ENCODE measurements around the gene A1CF.
"Not testable (repeated sequence)": the region's sequence is repeated elsewhere in the genome, so short reads cannot be mapped to it uniquely, and the experiment has no call there.

- TF ChIP-seq POLR2A, CTCF (IDR thresholded peaks at IDR 0.05): not testable (repeated sequence)
These were observed 38.0 kb upstream of the A1CF start for GRCh38 chr10:50923471-50923870.
